LNCAP (cell line): ENCODE results near the gene HNRNPUL1.

Experiments
- CTCF ChIP-seq: fragments of 450-650 bp; IDR thresholded peaks from 2 replicates; pipeline ENCODE4 v1.5.1; 2017; ENCODE audit warnings: mild to moderate bottlenecking

HNRNPUL1 gene

DNA sequence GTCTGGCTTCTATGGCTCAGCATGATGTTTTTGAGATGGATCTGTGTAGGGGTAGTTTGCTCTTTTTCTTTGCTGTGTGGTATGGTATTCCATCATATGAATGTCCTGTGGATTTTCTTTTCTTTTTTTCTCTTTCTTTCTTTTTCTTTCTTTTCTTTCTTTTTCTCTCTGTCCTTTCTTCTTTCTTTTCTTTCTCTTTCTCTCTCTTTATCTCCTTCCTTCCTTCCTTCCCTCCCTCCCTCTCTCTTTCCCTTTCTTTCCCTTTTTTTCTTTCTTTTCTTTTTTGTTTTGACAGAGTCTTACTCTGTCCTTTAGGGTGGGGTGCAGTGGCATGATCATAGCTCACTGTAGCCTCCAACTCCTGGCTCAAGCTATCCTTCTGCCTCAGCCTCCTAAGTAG lies 9.0 kb upstream of the HNRNPUL1 start:
- TF ChIP-seq CTCF = no peak

DNA sequence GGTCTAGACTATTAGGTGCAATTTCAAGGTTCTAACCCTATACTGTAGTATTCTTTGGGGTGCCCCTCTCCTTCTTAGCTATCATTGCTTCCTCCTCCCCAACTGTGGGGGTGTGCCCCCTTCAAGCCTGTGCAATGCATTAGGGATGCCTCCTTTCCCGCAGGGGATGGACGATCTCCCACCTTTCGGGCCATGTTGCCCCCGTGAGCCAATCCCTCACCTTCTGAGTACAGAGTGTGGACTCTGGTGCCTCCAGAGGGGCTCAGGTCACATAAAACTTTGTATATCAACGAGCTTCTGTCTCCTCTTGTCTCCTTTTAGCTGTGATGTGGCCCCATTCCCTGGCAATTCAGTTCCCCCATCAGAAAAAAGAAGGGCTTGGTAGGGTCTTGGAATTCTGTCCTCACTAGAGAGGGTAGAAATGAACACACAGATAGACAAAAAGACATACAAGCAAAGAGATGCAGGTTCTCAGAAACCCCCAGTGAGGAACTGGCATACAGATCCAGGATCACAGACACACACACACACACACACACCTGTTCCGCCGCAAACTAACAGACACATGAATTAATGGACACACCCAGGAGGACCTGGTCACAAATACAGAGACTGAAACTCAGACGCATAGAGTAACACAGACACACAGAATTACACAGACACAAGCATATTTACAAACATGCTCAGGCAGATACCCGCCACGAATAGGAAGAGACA lies 2.5 kb upstream of the HNRNPUL1 start:
- no peak for TF ChIP-seq CTCF

DNA sequence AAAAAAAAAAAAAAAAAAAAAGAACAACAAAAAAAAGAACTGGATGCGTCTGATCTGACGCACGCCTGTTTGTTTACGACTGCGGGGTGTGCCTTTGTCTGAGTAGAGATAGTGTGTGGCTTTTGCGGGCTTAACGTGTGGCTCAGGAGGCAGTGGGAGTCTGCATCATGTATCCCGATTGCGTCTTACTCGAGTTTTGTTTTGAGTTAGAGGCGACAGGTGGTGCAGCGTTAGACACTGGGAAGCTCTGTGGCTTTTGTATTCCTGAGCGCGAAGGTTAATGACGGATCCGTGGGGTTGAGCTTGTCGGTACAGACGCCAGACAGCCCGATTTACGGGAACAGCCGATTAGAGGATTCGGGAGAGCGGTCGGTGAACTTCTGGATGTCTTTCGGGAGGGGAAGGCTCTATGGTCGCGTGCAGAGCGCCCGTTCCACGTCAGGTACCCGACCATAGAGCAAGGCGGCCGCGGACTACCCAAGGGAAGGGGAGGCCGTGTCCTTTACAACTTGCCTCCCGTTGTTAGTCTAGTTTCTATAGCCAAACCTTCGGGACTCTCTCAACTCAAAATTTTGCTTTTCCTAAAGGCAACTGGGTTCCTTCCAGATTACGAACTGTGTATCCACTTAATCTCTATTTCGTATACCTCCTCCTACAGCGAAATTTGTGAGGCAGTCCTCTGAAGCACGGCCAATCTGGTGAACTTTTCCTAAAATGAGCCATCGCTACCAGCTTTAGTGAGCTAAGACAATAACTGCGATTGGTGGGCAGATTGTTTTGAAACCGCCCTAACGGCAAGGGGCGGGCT lies 926 bp upstream of the HNRNPUL1 start:
- no peak for TF ChIP-seq CTCF

- TF ChIP-seq CTCF = 0 out of 2 replicates have a peak, but pooled peaks have one; percentile 16
These were observed 616 bp downstream of the HNRNPUL1 start for GRCh38 chr19:41264581-41265394.

DNA sequence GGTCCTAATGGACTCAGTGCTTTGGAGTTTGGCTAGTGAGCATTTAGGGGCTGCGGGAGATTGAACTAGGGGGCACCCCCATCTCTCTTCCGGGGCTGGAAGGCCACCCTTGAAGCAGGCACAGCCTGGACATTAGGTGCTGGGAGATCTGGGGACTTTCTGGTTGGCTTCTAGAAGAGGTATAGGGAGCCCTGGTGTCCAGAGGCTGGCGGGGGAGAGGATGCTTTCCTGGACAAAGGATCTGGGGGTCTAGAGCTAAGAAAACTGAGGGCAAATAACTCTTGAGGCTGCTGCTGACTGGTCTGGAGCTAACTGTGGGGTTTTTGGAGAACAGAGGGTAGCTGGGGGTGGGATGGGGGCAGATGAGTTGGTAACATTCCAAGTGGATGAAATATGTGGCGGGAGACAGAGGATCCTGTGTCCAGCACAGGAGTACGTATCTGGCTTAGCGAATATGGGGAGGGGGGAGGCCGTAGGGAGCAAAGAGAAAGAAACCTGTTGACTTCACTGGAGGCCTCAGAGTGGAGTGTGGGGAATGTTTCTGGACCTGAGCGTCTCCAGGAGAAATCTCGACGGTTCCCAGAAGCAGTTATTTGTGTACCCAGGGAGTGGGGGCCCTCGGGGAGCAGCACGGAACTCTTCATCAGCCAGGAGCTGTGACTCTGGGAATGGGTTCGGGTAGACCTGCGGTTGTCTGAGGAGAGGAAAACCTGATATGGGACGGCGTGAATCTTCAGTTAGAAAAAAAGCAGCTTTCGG lies 1.4 kb downstream of the HNRNPUL1 start:
- TF ChIP-seq CTCF = no peak

DNA sequence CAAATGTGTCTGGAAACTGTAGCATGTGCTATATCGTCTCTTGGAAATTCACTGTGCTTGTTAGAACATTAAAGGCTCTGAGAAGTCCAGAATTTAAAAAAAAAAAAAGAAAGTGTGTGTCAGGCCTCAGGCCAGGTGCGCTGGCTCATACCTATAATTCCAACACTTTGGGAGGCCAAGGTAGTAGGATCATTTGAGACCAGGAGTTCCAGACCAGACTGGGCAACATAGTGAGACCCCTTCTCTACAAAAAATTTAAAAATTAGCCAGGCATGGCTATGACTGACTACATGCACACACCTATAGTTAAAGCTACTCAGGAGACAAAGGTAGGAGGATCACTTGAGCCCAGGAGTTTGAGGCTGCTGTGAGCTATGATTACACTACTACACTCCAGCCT lies 4.9 kb downstream of the HNRNPUL1 start:
- TF ChIP-seq CTCF = no peak

GRCh38 chr19:41269571-41269970 lies 5.4 kb downstream of the HNRNPUL1 start:
- no peak for TF ChIP-seq CTCF
